HTERT RPE-1 (cell line): ENCODE measurements around the gene IQCF5.
"Not testable (repeated sequence)": the region's sequence is repeated elsewhere in the genome, so short reads cannot be mapped to it uniquely, and the experiment has no call there.

ENCODE experiments used
- in situ Hi-C: fragments of 300-500 bp; cut with MboI; formaldehyde crosslinking; loops from 4 replicates; pipeline ENCODE4 v1.14.3; 2020; ENCODE audit warnings: low sequenced_read_pairs

IQCF5 gene

GRCh38 chr3:51875501-51875900 is at the start of gene IQCF5:
Gene IQCF5, minus strand, starts transcription at chr3:51875601. Its CDS starts 70 bp downstream, at chr3:51875531.
- in situ Hi-C loops = no loop called here

- in situ Hi-C loops = no loop called here
These were observed 45.7 kb upstream of the IQCF5 start for GRCh38 chr3:51921081-51921578.

GRCh38 chr3:51916418-51916817 is 41.0 kb upstream of the IQCF5 start:
- in situ Hi-C loops = no loop called here

- in situ Hi-C loops = no loop called here
These were observed 32.6 kb upstream of the IQCF5 start for GRCh38 chr3:51908026-51908425.

- in situ Hi-C loops = no loop called here
These were observed 28.8 kb upstream of the IQCF5 start for GRCh38 chr3:51904034-51904823.

GRCh38 chr3:51902361-51902760 is 27.0 kb upstream of the IQCF5 start:
- in situ Hi-C loops = not testable (repeated sequence)

GRCh38 chr3:51900043-51900442 is 24.6 kb upstream of the IQCF5 start:
- in situ Hi-C loops = not testable (repeated sequence)

GRCh38 chr3:51897391-51897790 is 22.0 kb upstream of the IQCF5 start:
- in situ Hi-C loops = no loop called here

GRCh38 chr3:51896607-51897305 is 21.4 kb upstream of the IQCF5 start:
- in situ Hi-C loops = no loop called here

GRCh38 chr3:51894939-51895338 is 19.5 kb upstream of the IQCF5 start:
- in situ Hi-C loops = no loop called here

GRCh38 chr3:51894391-51894790 is 19.0 kb upstream of the IQCF5 start:
- in situ Hi-C loops = no loop called here

- in situ Hi-C loops = no loop called here
These were observed 16.0 kb upstream of the IQCF5 start for GRCh38 chr3:51891242-51892039.

- in situ Hi-C loops = no loop called here
These were observed 13.2 kb upstream of the IQCF5 start for GRCh38 chr3:51888463-51889105.

- in situ Hi-C loops = no loop called here
These were observed 12.2 kb upstream of the IQCF5 start for GRCh38 chr3:51887620-51888019.

GRCh38 chr3:51886447-51886846 is 11.0 kb upstream of the IQCF5 start:
- in situ Hi-C loops = no loop called here

GRCh38 chr3:51879937-51880336 is 4.5 kb upstream of the IQCF5 start:
- in situ Hi-C loops = no loop called here

GRCh38 chr3:51876186-51876585 is 785 bp upstream of the IQCF5 start:
- in situ Hi-C loops = no loop called here

GRCh38 chr3:51874889-51875288 is 512 bp downstream of the IQCF5 start:
- in situ Hi-C loops = no loop called here

GRCh38 chr3:51874411-51874810 is 990 bp downstream of the IQCF5 start:
- in situ Hi-C loops = no loop called here

GRCh38 chr3:51873876-51874275 is 1.5 kb downstream of the IQCF5 start:
- in situ Hi-C loops = no loop called here

GRCh38 chr3:51873253-51873766 is 2.1 kb downstream of the IQCF5 start:
- in situ Hi-C loops = no loop called here
